ENCODE data around the gene KRT16. TPM values are rescaled to one million over a fixed set of nuclear protein-coding genes. Genes with fewer than 3 reads are reported as not detected.
A peak's percentile ranks its signal among the peaks of the same experiment; 100 is the strongest.

KRT16 gene
- total RNA-seq, 1 experiment from 2014 or later: not detected

DNA sequence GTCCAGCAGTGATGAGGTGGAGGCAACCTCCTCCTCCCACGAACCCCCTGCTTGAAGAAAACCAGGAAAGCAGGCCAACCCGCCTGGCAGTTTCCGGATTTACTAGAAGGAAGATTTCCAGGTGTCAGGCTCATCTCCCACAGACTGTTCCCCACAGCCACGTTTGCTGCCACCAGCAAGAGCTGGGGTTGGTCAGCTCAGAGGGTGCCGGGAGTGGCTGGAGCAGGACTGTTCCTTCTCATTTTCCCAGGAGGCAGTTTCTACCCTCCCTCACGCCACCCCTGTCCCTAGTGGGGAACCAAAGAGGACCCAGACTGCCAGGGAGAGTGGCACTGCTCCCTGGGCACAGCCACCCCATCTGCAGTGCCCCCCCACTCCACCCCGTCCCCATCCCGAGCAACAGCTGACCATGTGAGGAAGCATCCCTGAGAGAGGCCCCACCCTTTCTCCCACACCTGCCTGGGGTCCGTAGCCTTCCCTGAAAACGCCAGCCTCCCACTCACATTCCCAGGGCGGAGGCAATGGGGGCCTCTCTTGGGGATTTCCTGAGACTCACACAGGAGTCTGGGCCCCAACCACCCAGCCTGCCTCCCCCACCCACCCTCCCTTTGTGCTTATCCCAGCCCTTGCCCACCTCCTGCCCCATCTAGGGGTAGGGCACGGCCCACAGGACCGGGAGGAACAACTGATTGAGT is 5.9 kb upstream of the KRT16 start:
- Histone ChIP-seq H3K14ac (ENCODE audit: insufficient read depth, low read length) (no peak overlapping the region), H4K5ac (ENCODE audit: insufficient read length, low read depth, low read length) (no peak overlapping the region), H3K27ac (ENCODE audit: insufficient read length, low read depth, low read length) (no peak overlapping the region), H2BK20ac (ENCODE audit: low read depth, low read length, poor library complexity, severe bottlenecking) (no peak overlapping the region), H3K4me2 (ENCODE audit: insufficient read depth, insufficient read length, low read length) (no peak overlapping the region), H3K79me2 (ENCODE audit: insufficient read depth, low read length) (no peaks in the 10 kb centered on the region), H2BK12ac (ENCODE audit: insufficient read length, low read depth, low read length) (no peak overlapping the region), H3K56ac (ENCODE audit: insufficient read length, low read depth, low read length) (no peak overlapping the region), H4K20me1 (ENCODE audit: control insufficient read depth, insufficient read depth, insufficient read length) (no peaks in the 10 kb centered on the region), H2BK15ac (ENCODE audit: low read depth, low read length) (no peak overlapping the region), H2BK120ac (ENCODE audit: low read depth, low read length, poor library complexity, severe bottlenecking) (no peak overlapping the region), H3K23me2 (ENCODE audit: insufficient read length, low read depth, low read length, poor library complexity, severe bottlenecking) (no peaks in the 10 kb centered on the region), H3K9ac (ENCODE audit: extremely low read depth, insufficient read length, low read length) (no peak overlapping the region), H3K18ac (ENCODE audit: insufficient read length, low read depth, low read length) (no peak overlapping the region), H3K4me1 (ENCODE audit: insufficient read depth, low read length) (no peaks in the 10 kb centered on the region; the same call in 1 of the 2 replicates), H2AFZ (ENCODE audit: low read length) (no peak overlapping the region), H3K4ac (ENCODE audit: low read depth, low read length) (no peak overlapping the region), H2BK5ac (ENCODE audit: insufficient read length, low read length) (no peak overlapping the region), H4K91ac (ENCODE audit: insufficient read length, low read depth, low read length) (no peak overlapping the region), H3K9me3 (ENCODE audit: control insufficient read depth, low read depth, low read length) (no peaks in the 10 kb centered on the region), H2AK5ac (ENCODE audit: insufficient read length, low read length) (no peak overlapping the region), H3K23ac (ENCODE audit: insufficient read length, low read depth, low read length) (no peak overlapping the region), H3T11ph (ENCODE audit: low read length) (no peak overlapping the region), H3K27me3 (ENCODE audit: insufficient read depth, low read length) (no peaks in the 10 kb centered on the region), H4K8ac (replicated peaks; ENCODE audit: insufficient read length, low read depth, low read length) (no peak overlapping the region), H3K79me1 (ENCODE audit: insufficient read depth, low read depth, low read length, poor library complexity, severe bottlenecking) (no peaks in the 10 kb centered on the region)
- DNase-seq: no peak
- peaks cover 7 to 30% of the 10 kb centered on the region in 2 experiments for H3K4me1 Mint-ChIP-seq
- no CpG with 5 or more reads among the region's 13 CpGs for whole genome bisulfite sequencing (ENCODE audit: extremely low coverage, insufficient read length, low lambda C conversion rate)
- TF ChIP-seq, protein P1, sequence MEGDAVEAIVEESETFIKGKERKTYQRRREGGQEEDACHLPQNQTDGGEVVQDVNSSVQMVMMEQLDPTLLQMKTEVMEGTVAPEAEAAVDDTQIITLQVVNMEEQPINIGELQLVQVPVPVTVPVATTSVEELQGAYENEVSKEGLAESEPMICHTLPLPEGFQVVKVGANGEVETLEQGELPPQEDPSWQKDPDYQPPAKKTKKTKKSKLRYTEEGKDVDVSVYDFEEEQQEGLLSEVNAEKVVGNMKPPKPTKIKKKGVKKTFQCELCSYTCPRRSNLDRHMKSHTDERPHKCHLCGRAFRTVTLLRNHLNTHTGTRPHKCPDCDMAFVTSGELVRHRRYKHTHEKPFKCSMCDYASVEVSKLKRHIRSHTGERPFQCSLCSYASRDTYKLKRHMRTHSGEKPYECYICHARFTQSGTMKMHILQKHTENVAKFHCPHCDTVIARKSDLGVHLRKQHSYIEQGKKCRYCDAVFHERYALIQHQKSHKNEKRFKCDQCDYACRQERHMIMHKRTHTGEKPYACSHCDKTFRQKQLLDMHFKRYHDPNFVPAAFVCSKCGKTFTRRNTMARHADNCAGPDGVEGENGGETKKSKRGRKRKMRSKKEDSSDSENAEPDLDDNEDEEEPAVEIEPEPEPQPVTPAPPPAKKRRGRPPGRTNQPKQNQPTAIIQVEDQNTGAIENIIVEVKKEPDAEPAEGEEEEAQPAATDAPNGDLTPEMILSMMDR (conservative IDR thresholded peaks at IDR 0.05): no peak
- no peaks in the 10 kb centered on the region; a peak in 1 of 7 replicates for H3K36me3 Mint-ChIP-seq (ENCODE audit: insufficient read depth in 1 of 3, low read depth in 3 of 3)
- peak overlapping the region in 1 of 3 experiments; percentile 79; a peak in 1 of 7 replicates for H3K27ac Mint-ChIP-seq
- no peak overlapping the region for H3K4me3 Mint-ChIP-seq
- H3K27me3 Mint-ChIP-seq (ENCODE audit: low read depth): peaks cover 2% of the 10 kb centered on the region
- H3K9me3 Mint-ChIP-seq: no peaks in the 10 kb centered on the region
